Keratinocyte (primary cell): ENCODE data around the gene FRMPD2. TPM values are rescaled to one million over a fixed set of nuclear protein-coding genes. Genes with fewer than 3 reads are reported as not detected.

ENCODE experiments used
- DNase-seq: peaks from one replicate; pipeline ENCODE4 v3.0.0-alpha.2; 2011; ENCODE audit warnings: low read depth, missing footprints, low spot score
- FAIRE-seq: peaks from 2 replicates; lab custom pipeline; 2011; peaks lifted over from hg19 to GRCh38; lab: Jason Lieb, UNC
- H2AFZ ChIP-seq: 2 replicates; pipeline ENCODE4 v1.6.0; 2012; ENCODE audit warnings: low read length, control low read depth, inconsistent platforms; ENCODE audit not compliant: control insufficient read depth
- H3K27ac ChIP-seq: 2 replicates; pipeline ENCODE4 v1.5.1; 2011; ENCODE audit warnings: low read length; ENCODE audit not compliant: control insufficient read depth, insufficient read depth
- H3K27me3 ChIP-seq: 3 replicates; pipeline ENCODE4 v1.6.0; 2011; ENCODE audit warnings: low read length; ENCODE audit not compliant: control insufficient read depth, insufficient read depth; ENCODE audit errors: extremely low read depth
- H3K36me3 ChIP-seq, 2 experiments: 2 replicates in 1 of 2; 3 replicates in 1 of 2; pipeline ENCODE4 v1.5.1; 2011; ENCODE audit warnings: low read length in 2 of 2, mild to moderate bottlenecking in 1 of 2; ENCODE audit not compliant: control insufficient read depth in 2 of 2, insufficient read depth in 2 of 2; ENCODE audit errors: extremely low read depth in 1 of 2
- H3K4me1 ChIP-seq: 3 replicates; pipeline ENCODE4 v1.5.1; 2011; ENCODE audit warnings: low read length; ENCODE audit not compliant: control insufficient read depth, insufficient read depth; ENCODE audit errors: extremely low read depth
- H3K4me2 ChIP-seq: 3 replicates; pipeline ENCODE4 v1.6.0; 2011; ENCODE audit warnings: low read depth, low read length; ENCODE audit not compliant: control insufficient read depth, insufficient read depth; ENCODE audit errors: extremely low read depth
- H3K4me3 ChIP-seq, 3 experiments: fragments of 200-600 bp in 1 of 3; sonication (generic) in 1 of 3; 2 replicates in 2 of 3; 3 replicates in 1 of 3; pipeline ENCODE4 v1.5.1; 2011 to 2016; ENCODE audit warnings: low read length in 3 of 3, mild to moderate bottlenecking in 3 of 3, control low read depth in 2 of 3, inconsistent platforms in 1 of 3, low read depth in 1 of 3, mixed read lengths in 1 of 3, mixed run types in 1 of 3, moderate library complexity in 1 of 3; ENCODE audit not compliant: control insufficient read depth in 2 of 3, insufficient read depth in 2 of 3; ENCODE audit errors: extremely low read depth in 1 of 3
- H3K79me2 ChIP-seq: 2 replicates; pipeline ENCODE4 v1.6.0; 2012; ENCODE audit warnings: low read length; ENCODE audit not compliant: control insufficient read depth, insufficient read depth
- H3K9ac ChIP-seq: 3 replicates; pipeline ENCODE4 v1.6.0; 2011; ENCODE audit warnings: low read length; ENCODE audit not compliant: control insufficient read depth, insufficient read depth; ENCODE audit errors: extremely low read depth
- H3K9me1 ChIP-seq: 3 replicates; pipeline ENCODE4 v1.6.0; 2011; ENCODE audit warnings: low read length; ENCODE audit not compliant: control insufficient read depth, insufficient read depth; ENCODE audit errors: extremely low read depth
- H3K9me3 ChIP-seq: 2 replicates; pipeline ENCODE4 v1.5.1; 2012; ENCODE audit warnings: low read depth, low read length; ENCODE audit not compliant: control insufficient read depth
- H4K20me1 ChIP-seq: 3 replicates; pipeline ENCODE4 v1.6.0; 2011; ENCODE audit warnings: low read length; ENCODE audit not compliant: control insufficient read depth, insufficient read depth; ENCODE audit errors: extremely low read depth
- CTCF ChIP-seq, 3 experiments: IDR thresholded peaks in 1 of 3; conservative IDR thresholded peaks in 1 of 3; optimal IDR thresholded peaks in 1 of 3; 2 replicates in 2 of 3; 3 replicates in 1 of 3; pipeline versions ENCODE3 to v1.5.1; 2011; ENCODE audit warnings: low read length in 3 of 3, mild to moderate bottlenecking in 3 of 3, moderate library complexity in 2 of 3, control low read depth in 1 of 3, inconsistent platforms in 1 of 3; ENCODE audit not compliant: insufficient read depth in 2 of 3; ENCODE audit errors: extremely low read depth in 1 of 3
- EZH2 ChIP-seq: IDR thresholded peaks from one replicate; pipeline ENCODE4 v1.6.1; 2012; ENCODE audit warnings: inconsistent platforms, mild to moderate bottlenecking, low read length, moderate library complexity
- dilution Hi-C: fragments of 300-500 bp; cut with MboI; formaldehyde crosslinking; loops from one replicate; pipeline ENCODE4 v1.7.0; 2020; ENCODE audit warnings: low sequenced_read_pairs; ENCODE audit not compliant: extremely low pct_ligation_motif_present
- polyA plus RNA-seq, 5 experiments: library from polyadenylated mRNA; depleted of rRNA in 3 of 5; stranded (reverse) in 3 of 5; stranded (forward) in 1 of 5; unstranded in 1 of 5; fragments of >200 nt; gene quantifications; 1 replicate in 1 of 5; 2 replicates in 3 of 5; 3 replicates in 1 of 5; pipeline versions ENCODE4 v1.2.1 to v1.2.3, GENCODE V29; 2011 to 2012; ENCODE audit warnings: missing spikeins in 2 of 5, low read depth in 1 of 5, low replicate concordance in 1 of 5

The FRMPD2 gene
- polyA plus RNA-seq, 1 donor (not counting 4 experiments of a cell fraction or from before 2014, with no cell fraction given) = not detected

GRCh38 chr10:48205918-48206317 is 68.6 kb downstream of the FRMPD2 start:
- no peaks in the 10 kb centered on the region for H3K9me1 ChIP-seq
- H3K79me2 ChIP-seq = no peaks in the 10 kb centered on the region
- FAIRE-seq (no peak), DNase-seq (no peak)
- no peaks in the 10 kb centered on the region for H3K36me3 ChIP-seq
- H3K4me3 ChIP-seq = no peak overlapping the region
- no peaks in the 10 kb centered on the region for H3K9me3 ChIP-seq
- H4K20me1 ChIP-seq = no peaks in the 10 kb centered on the region
- H3K9ac ChIP-seq = no peak overlapping the region
- dilution Hi-C loops = no loop called here
- no peak overlapping the region for H3K27ac ChIP-seq
- no peak overlapping the region for H3K4me2 ChIP-seq
- TF ChIP-seq CTCF (optimal IDR thresholded peaks at IDR 0.05 in 1 of 3, IDR thresholded peaks at IDR 0.05 in 1 of 3, conservative IDR thresholded peaks at IDR 0.05 in 1 of 3; ENCODE audit: extremely low read depth in 1 of 3, insufficient read depth in 2 of 3, low read length in 3 of 3) = no peak
- H2AFZ ChIP-seq = no peak overlapping the region
- no peaks in the 10 kb centered on the region for H3K4me1 ChIP-seq
- peaks cover 6% of the 10 kb centered on the region for H3K27me3 ChIP-seq

- H3K9ac ChIP-seq = no peak overlapping the region
- TF ChIP-seq EZH2 = no peak
- no peak for TF ChIP-seq CTCF (optimal IDR thresholded peaks at IDR 0.05 in 1 of 3, IDR thresholded peaks at IDR 0.05 in 1 of 3, conservative IDR thresholded peaks at IDR 0.05 in 1 of 3; ENCODE audit: extremely low read depth in 1 of 3, insufficient read depth in 2 of 3, low read length in 3 of 3)
- no peak overlapping the region for H3K4me2 ChIP-seq
- H3K9me1 ChIP-seq = no peaks in the 10 kb centered on the region
- H4K20me1 ChIP-seq = no peaks in the 10 kb centered on the region
- H3K4me1 ChIP-seq = no peaks in the 10 kb centered on the region
- FAIRE-seq (no peak), DNase-seq (no peak)
- dilution Hi-C loops = no loop called here
- no peaks in the 10 kb centered on the region for H3K9me3 ChIP-seq
- peaks cover 4% of the 10 kb centered on the region for H3K27me3 ChIP-seq
- H3K4me3 ChIP-seq = no peak overlapping the region
- no peak overlapping the region for H2AFZ ChIP-seq
- no peak overlapping the region for H3K27ac ChIP-seq
- no peaks in the 10 kb centered on the region for H3K36me3 ChIP-seq
- no peaks in the 10 kb centered on the region for H3K79me2 ChIP-seq
Measured at GRCh38 chr10:48199580-48200377, 74.7 kb downstream of the FRMPD2 start.
